Ishikawa (cell line): Measurements from ENCODE around the gene SERPINA6.

Experiments used
- CEBPB ChIP-seq: IDR thresholded peaks from 2 replicates; pipeline ENCODE4 v1.6.1; 2012
- CREB1 ChIP-seq: IDR thresholded peaks from 2 replicates; pipeline ENCODE4 v1.6.1; 2012; ENCODE audit warnings: low read depth
- EGR1 ChIP-seq: IDR thresholded peaks from 2 replicates; pipeline ENCODE4 v1.6.1; 2012
- EP300 ChIP-seq: IDR thresholded peaks from 2 replicates; pipeline ENCODE4 v1.6.1; 2012; ENCODE audit warnings: borderline replicate concordance
- FOXM1 ChIP-seq: IDR thresholded peaks from 2 replicates; pipeline ENCODE4 v1.6.1; 2012; ENCODE audit warnings: low read depth, borderline replicate concordance
- NFIC ChIP-seq: IDR thresholded peaks from 2 replicates; pipeline ENCODE4 v1.6.1; 2012
- RAD21 ChIP-seq: IDR thresholded peaks from 2 replicates; pipeline ENCODE4 v1.6.1; 2012; ENCODE audit warnings: low read depth
- TAF1 ChIP-seq: IDR thresholded peaks from 2 replicates; pipeline ENCODE4 v1.6.1; 2012; ENCODE audit warnings: low read depth, mild to moderate bottlenecking
- TCF12 ChIP-seq: IDR thresholded peaks from 2 replicates; pipeline ENCODE4 v1.6.1; 2012; ENCODE audit warnings: low read depth
- TEAD4 ChIP-seq: IDR thresholded peaks from 2 replicates; pipeline ENCODE4 v1.6.1; 2012
- YY1 ChIP-seq: IDR thresholded peaks from 2 replicates; pipeline ENCODE4 v1.6.1; 2012; ENCODE audit warnings: low read depth
- ZBTB7A ChIP-seq: IDR thresholded peaks from 2 replicates; pipeline ENCODE4 v1.6.1; 2012; ENCODE audit warnings: low read depth
- TF ChIP-seq, protein P1 (sequence below): IDR thresholded peaks from 2 replicates; pipeline ENCODE4 v1.6.1; 2012; ENCODE audit warnings: low read depth, mild to moderate bottlenecking
- TF ChIP-seq, protein P2 (sequence below): IDR thresholded peaks from 2 replicates; pipeline ENCODE4 v1.6.1; 2012
- TF ChIP-seq, protein P3 (sequence below): IDR thresholded peaks from 2 replicates; pipeline ENCODE4 v1.6.1; 2012

The SERPINA6 gene

DNA sequence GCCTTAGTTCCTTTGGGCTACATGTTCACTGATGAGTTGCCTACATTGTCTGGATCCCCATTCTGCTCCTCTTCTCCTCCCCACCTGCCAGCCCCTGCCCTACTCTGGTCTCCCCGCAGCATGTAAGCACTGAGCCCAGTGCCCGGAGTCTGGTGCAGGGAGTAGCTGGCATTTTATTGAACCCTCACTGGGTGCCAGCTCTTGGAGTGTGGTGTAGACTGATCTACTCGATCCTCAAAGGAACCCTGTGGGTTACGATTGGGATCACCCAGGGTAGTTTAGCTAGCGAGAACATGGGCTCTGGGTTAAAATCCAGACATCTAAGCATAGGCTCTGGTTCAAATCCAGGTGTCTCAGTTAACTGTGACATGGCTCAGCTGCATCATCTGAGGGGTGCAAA lies 8.3 kb upstream of the SERPINA6 start:
- TF ChIP-seq YY1, result no peak
- TF ChIP-seq TCF12, result no peak
- no peak for TF ChIP-seq TEAD4
- TF ChIP-seq RAD21, result no peak
- no peak for TF ChIP-seq NFIC
- TF ChIP-seq EP300, result no peak
- TF ChIP-seq FOXM1, result no peak

DNA sequence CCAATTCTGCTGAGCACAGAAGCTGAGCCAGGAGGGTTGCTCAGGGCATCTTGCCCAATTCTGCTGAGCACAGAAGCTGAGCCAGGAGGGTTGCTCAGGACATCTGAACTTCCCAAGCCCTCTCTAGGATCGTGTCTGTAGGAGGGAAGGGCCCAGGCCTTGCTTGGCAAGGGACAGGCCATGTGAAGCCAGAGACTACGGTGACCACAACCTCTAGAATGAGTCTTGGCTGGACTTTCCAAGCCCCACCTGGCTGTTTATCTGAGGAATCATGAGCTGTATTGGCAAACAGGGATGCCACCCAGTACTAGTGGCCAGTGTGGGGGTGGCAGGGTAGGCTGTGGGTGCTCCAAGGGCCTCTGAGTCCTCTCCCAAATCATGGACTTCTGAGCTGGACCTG lies 7.7 kb upstream of the SERPINA6 start:
- TF ChIP-seq, protein P1, sequence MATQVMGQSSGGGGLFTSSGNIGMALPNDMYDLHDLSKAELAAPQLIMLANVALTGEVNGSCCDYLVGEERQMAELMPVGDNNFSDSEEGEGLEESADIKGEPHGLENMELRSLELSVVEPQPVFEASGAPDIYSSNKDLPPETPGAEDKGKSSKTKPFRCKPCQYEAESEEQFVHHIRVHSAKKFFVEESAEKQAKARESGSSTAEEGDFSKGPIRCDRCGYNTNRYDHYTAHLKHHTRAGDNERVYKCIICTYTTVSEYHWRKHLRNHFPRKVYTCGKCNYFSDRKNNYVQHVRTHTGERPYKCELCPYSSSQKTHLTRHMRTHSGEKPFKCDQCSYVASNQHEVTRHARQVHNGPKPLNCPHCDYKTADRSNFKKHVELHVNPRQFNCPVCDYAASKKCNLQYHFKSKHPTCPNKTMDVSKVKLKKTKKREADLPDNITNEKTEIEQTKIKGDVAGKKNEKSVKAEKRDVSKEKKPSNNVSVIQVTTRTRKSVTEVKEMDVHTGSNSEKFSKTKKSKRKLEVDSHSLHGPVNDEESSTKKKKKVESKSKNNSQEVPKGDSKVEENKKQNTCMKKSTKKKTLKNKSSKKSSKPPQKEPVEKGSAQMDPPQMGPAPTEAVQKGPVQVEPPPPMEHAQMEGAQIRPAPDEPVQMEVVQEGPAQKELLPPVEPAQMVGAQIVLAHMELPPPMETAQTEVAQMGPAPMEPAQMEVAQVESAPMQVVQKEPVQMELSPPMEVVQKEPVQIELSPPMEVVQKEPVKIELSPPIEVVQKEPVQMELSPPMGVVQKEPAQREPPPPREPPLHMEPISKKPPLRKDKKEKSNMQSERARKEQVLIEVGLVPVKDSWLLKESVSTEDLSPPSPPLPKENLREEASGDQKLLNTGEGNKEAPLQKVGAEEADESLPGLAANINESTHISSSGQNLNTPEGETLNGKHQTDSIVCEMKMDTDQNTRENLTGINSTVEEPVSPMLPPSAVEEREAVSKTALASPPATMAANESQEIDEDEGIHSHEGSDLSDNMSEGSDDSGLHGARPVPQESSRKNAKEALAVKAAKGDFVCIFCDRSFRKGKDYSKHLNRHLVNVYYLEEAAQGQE, result no peak
- no peak for TF ChIP-seq CEBPB
- no peak for TF ChIP-seq TCF12
- no peak for TF ChIP-seq NFIC
- no peak for TF ChIP-seq RAD21
- TF ChIP-seq, protein P2, sequence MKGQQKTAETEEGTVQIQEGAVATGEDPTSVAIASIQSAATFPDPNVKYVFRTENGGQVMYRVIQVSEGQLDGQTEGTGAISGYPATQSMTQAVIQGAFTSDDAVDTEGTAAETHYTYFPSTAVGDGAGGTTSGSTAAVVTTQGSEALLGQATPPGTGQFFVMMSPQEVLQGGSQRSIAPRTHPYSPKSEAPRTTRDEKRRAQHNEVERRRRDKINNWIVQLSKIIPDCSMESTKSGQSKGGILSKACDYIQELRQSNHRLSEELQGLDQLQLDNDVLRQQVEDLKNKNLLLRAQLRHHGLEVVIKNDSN, result no peak
- TF ChIP-seq YY1, result no peak

DNA sequence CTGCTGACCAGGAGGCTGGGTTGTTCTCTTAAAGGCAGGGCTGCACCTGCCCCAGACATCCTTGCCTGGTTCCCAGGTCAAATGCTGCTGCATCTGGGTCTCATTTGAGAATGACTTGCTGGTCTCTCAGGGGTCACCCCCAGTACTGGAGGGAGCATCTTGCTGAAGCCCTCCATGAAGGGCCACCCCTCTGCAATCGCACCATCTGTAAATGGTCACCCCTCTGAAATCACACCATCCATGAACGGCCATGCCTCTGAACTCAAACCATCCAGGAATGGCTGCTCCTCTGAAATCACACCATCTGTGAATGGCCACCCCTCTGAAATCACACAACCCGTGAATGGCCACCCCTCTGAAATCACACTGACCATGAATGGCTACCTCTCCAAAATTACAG lies 7.3 kb upstream of the SERPINA6 start:
- no peak for TF ChIP-seq ZBTB7A

DNA sequence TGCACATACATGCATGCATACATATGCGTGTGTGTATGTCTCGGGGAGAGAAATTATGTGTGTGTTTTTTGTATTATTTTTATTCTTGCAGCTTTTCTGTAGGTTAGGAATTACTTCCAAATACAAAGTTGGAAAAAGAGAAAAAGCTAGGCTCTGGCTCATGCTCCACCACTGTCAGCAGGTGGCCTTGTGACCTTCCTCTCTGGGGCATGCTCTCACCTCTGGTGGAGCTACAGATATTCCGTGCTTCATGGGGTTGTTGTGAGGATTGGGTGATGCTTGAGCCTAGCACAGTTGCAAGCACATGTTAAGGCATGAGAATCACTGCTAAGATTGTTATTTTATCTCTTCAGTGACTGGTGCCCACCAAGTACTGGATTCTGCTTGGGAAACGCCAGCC lies 6.7 kb upstream of the SERPINA6 start:
- no peak for TF ChIP-seq TAF1
- TF ChIP-seq FOXM1, result no peak
- no peak for TF ChIP-seq TCF12
- TF ChIP-seq, protein P2, result no peak
- no peak for TF ChIP-seq YY1
- no peak for TF ChIP-seq CREB1
- no peak for TF ChIP-seq EGR1
- no peak for TF ChIP-seq NFIC
- no peak for TF ChIP-seq CEBPB
- no peak for TF ChIP-seq EP300
- TF ChIP-seq, protein P3, sequence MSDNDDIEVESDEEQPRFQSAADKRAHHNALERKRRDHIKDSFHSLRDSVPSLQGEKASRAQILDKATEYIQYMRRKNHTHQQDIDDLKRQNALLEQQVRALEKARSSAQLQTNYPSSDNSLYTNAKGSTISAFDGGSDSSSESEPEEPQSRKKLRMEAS, result no peak
- TF ChIP-seq RAD21, result no peak
- no peak for TF ChIP-seq ZBTB7A
- TF ChIP-seq, protein P1, result no peak
- no peak for TF ChIP-seq TEAD4

DNA sequence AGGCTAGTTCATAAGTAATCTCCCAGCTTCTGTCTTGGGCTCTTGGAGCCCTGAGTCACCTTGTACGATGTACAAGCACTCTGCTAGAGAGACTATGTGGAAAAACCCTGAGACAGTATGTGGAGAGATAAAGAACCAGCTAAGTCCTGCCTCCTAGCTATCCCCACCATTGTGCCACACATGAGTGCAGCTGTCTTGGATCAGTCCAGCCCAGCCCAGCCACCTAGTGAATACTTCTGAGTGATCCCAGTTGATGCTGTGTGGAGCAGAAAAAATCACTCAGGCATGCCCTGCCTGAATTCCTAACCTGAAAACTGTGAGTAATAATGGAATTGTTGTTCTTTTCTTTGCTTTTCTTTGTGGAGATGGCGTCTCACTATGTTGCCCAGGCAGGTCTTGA lies 5.1 kb upstream of the SERPINA6 start:
- TF ChIP-seq EP300 (no peak), RAD21 (no peak), EGR1 (no peak), CEBPB (no peak), ZBTB7A (no peak), YY1 (no peak), FOXM1 (no peak), CREB1 (no peak), NFIC (no peak), TEAD4 (no peak)
- TF ChIP-seq, protein P3, result no peak
- TF ChIP-seq, protein P1, result no peak
- TF ChIP-seq, protein P2, result no peak
